H9 (cell line): ENCODE results near the gene CFAP157. TPM values are rescaled to one million over a fixed set of nuclear protein-coding genes. Genes with fewer than 3 reads are reported as not detected.
A peak's percentile ranks its signal among the peaks of the same experiment; 100 is the strongest.

Experiments used
- DNase-seq: peaks from one replicate; pipeline ENCODE4 v3.0.0-alpha.2; 2017
- H2AFZ ChIP-seq: one replicate; pipeline ENCODE4 v1.6.1; 2013; ENCODE audit warnings: mild to moderate bottlenecking, low read length, control low read depth, moderate library complexity
- H2AK5ac ChIP-seq: 2 replicates; pipeline ENCODE4 v1.6.1; 2013; ENCODE audit warnings: low read length, control low read depth, mixed read lengths; ENCODE audit not compliant: insufficient read length
- H2BK120ac ChIP-seq: one replicate; pipeline ENCODE4 v1.6.1; 2013; ENCODE audit warnings: low read depth, mild to moderate bottlenecking, low read length, control low read depth, inconsistent platforms; ENCODE audit not compliant: poor library complexity, severe bottlenecking
- H2BK12ac ChIP-seq: 2 replicates; pipeline ENCODE4 v1.6.1; 2013; ENCODE audit warnings: low read length, control low read depth, mixed read lengths, low read depth; ENCODE audit not compliant: insufficient read length
- H2BK15ac ChIP-seq: 2 replicates; pipeline ENCODE4 v1.6.1; 2013; ENCODE audit warnings: low read depth, low read length, control low read depth
- H2BK20ac ChIP-seq: one replicate; pipeline ENCODE4 v1.6.1; 2013; ENCODE audit warnings: low read depth, mild to moderate bottlenecking, low read length, control low read depth, inconsistent platforms; ENCODE audit not compliant: poor library complexity, severe bottlenecking
- H2BK5ac ChIP-seq: 2 replicates; pipeline ENCODE4 v1.6.1; 2013; ENCODE audit warnings: low read length, control low read depth, mixed read lengths; ENCODE audit not compliant: insufficient read length
- H3K14ac ChIP-seq: 2 replicates; pipeline ENCODE4 v1.6.1; 2013; ENCODE audit warnings: low read length, control low read depth; ENCODE audit not compliant: insufficient read depth
- H3K18ac ChIP-seq: 2 replicates; pipeline ENCODE4 v1.6.1; 2013; ENCODE audit warnings: low read depth, mild to moderate bottlenecking, mixed read lengths, low read length, control low read depth; ENCODE audit not compliant: insufficient read length
- H3K23ac ChIP-seq: 2 replicates; pipeline ENCODE4 v1.6.1; 2013; ENCODE audit warnings: low read length, control low read depth, mixed read lengths, low read depth; ENCODE audit not compliant: insufficient read length
- H3K23me2 ChIP-seq: 2 replicates; pipeline ENCODE4 v1.6.1; 2013; ENCODE audit warnings: low read depth, mild to moderate bottlenecking, mixed read lengths, low read length, control low read depth; ENCODE audit not compliant: insufficient read length, poor library complexity, severe bottlenecking
- H3K27ac ChIP-seq: 2 replicates; pipeline ENCODE4 v1.5.1; 2013; ENCODE audit warnings: low read length, control low read depth, mixed read lengths, low read depth; ENCODE audit not compliant: insufficient read length
- H3K27me3 ChIP-seq: 2 replicates; pipeline ENCODE4 v1.6.1; 2013; ENCODE audit warnings: low read length, control low read depth, inconsistent platforms; ENCODE audit not compliant: insufficient read depth
- H3K4ac ChIP-seq: 2 replicates; pipeline ENCODE4 v1.6.1; 2013; ENCODE audit warnings: low read depth, mild to moderate bottlenecking, control low read depth, inconsistent platforms, low read length, moderate library complexity
- H3K4me1 ChIP-seq: 2 replicates; pipeline ENCODE4 v1.6.1; 2013; ENCODE audit warnings: low read length, control low read depth, inconsistent platforms; ENCODE audit not compliant: insufficient read depth
- H3K4me2 ChIP-seq: 2 replicates; pipeline ENCODE4 v1.6.1; 2013; ENCODE audit warnings: low read length, control low read depth, mixed read lengths; ENCODE audit not compliant: insufficient read length, insufficient read depth
- H3K56ac ChIP-seq: 2 replicates; pipeline ENCODE4 v1.6.1; 2013; ENCODE audit warnings: low read depth, mild to moderate bottlenecking, mixed read lengths, low read length, control low read depth; ENCODE audit not compliant: insufficient read length
- H3K79me1 ChIP-seq: 2 replicates; pipeline ENCODE4 v1.6.1; 2013; ENCODE audit warnings: low read depth, mild to moderate bottlenecking, moderate library complexity, low read length, control low read depth, inconsistent platforms; ENCODE audit not compliant: insufficient read depth, poor library complexity, severe bottlenecking
- H3K79me2 ChIP-seq: 2 replicates; pipeline ENCODE4 v1.6.1; 2013; ENCODE audit warnings: low read length, control low read depth, inconsistent platforms; ENCODE audit not compliant: insufficient read depth
- H3K9ac ChIP-seq: 2 replicates; pipeline ENCODE4 v1.6.1; 2013; ENCODE audit warnings: low read length, control low read depth, mixed read lengths; ENCODE audit not compliant: insufficient read length; ENCODE audit errors: extremely low read depth
- H3K9me3 ChIP-seq: one replicate; pipeline ENCODE4 v1.6.1; 2013; ENCODE audit warnings: low read depth, low read length, inconsistent platforms; ENCODE audit not compliant: control insufficient read depth
- H3T11ph ChIP-seq: one replicate; pipeline ENCODE4 v1.6.1; 2013; ENCODE audit warnings: mild to moderate bottlenecking, low read length, control low read depth, inconsistent platforms
- H4K20me1 ChIP-seq: one replicate; pipeline ENCODE4 v1.6.1; 2013; ENCODE audit not compliant: control insufficient read depth, insufficient read length, insufficient read depth
- H4K5ac ChIP-seq: 2 replicates; pipeline ENCODE4 v1.6.1; 2013; ENCODE audit warnings: low read depth, mild to moderate bottlenecking, mixed read lengths, low read length, control low read depth; ENCODE audit not compliant: insufficient read length
- H4K8ac ChIP-seq: replicated peaks from 2 replicates; pipeline ENCODE4 v1.6.1; 2013; ENCODE audit warnings: low read length, control low read depth, mixed read lengths, low read depth; ENCODE audit not compliant: insufficient read length
- H4K91ac ChIP-seq: 2 replicates; pipeline ENCODE4 v1.6.1; 2013; ENCODE audit warnings: low read depth, mild to moderate bottlenecking, moderate library complexity, mixed read lengths, low read length, control low read depth; ENCODE audit not compliant: insufficient read length
- H3K27ac Mint-ChIP-seq, 3 experiments: 2 replicates in 2 of 3; 3 replicates in 1 of 3; pipeline ENCODE4 v1.8.0; 2020 to 2021; ENCODE audit warnings: mixed read lengths in 3 of 3, mild to moderate bottlenecking in 1 of 3, moderate library complexity in 1 of 3
- H3K27me3 Mint-ChIP-seq: 2 replicates; pipeline ENCODE4 v1.8.0; 2021; ENCODE audit warnings: low read depth, mild to moderate bottlenecking, moderate library complexity, mixed read lengths
- H3K36me3 Mint-ChIP-seq, 3 experiments: 2 replicates in 2 of 3; 3 replicates in 1 of 3; pipeline ENCODE4 v1.8.0; 2020 to 2021; ENCODE audit warnings: low read depth in 3 of 3, mixed read lengths in 3 of 3; ENCODE audit not compliant: insufficient read depth in 1 of 3
- H3K4me1 Mint-ChIP-seq, 2 experiments: 2 replicates each; pipeline ENCODE4 v1.8.0; 2020; ENCODE audit warnings: mixed read lengths in 2 of 2
- H3K4me3 Mint-ChIP-seq, 2 experiments: 2 replicates in 1 of 2; 3 replicates in 1 of 2; pipeline ENCODE4 v1.8.0; 2020 to 2021; ENCODE audit warnings: mild to moderate bottlenecking in 2 of 2, mixed read lengths in 2 of 2, moderate library complexity in 1 of 2
- H3K9me3 Mint-ChIP-seq, 2 experiments: 2 replicates in 1 of 2; 3 replicates in 1 of 2; pipeline ENCODE4 v1.8.0; 2020; ENCODE audit warnings: mild to moderate bottlenecking in 2 of 2, mixed read lengths in 2 of 2, moderate library complexity in 1 of 2
- WGBS: extraction: QIAGEN DNeasy Blood & Tissue Kit; methylation state at CpG from one replicate; pipeline ENCODE4 v1.1.7; 2013; ENCODE audit warnings: missing lambda C conversion rate, low lambda C conversion rate, mixed read lengths; ENCODE audit not compliant: insufficient read length; ENCODE audit errors: extremely low coverage; 5-methylcytosine and 5-hydroxymethylcytosine counted together
- total RNA-seq: library from RNA; stranded (reverse); gene quantifications from 2 replicates; pipeline ENCODE4 v1.2.1, GENCODE V29; 2021
- TF ChIP-seq, protein P1 (sequence below): fragments of 200-600 bp; sonication (generic); conservative IDR thresholded peaks from 3 replicates; pipeline ENCODE4 v1.8.0; 2021; ENCODE audit warnings: antibody characterized with exemption, mild to moderate bottlenecking

Gene CFAP157
- total RNA-seq, 1 experiment from 2014 or later, result 0.22 TPM

- Histone ChIP-seq H3K23ac (no peak overlapping the region), H3K4me2 (no peak overlapping the region), H2BK5ac (no peak overlapping the region), H3K79me2 (no peaks in the 10 kb centered on the region), H4K8ac (no peak overlapping the region), H2BK15ac (no peak overlapping the region), H4K91ac (no peak overlapping the region), H3K9ac (no peak overlapping the region), H2AK5ac (no peak overlapping the region), H3K27ac (no peak overlapping the region), H3T11ph (no peak overlapping the region), H3K56ac (no peak overlapping the region), H2BK20ac (no peak overlapping the region), H3K14ac (no peak overlapping the region), H4K20me1 (no peaks in the 10 kb centered on the region), H2AFZ (no peak overlapping the region), H3K4ac (no peak overlapping the region), H4K5ac (no peak overlapping the region), H3K23me2 (no peaks in the 10 kb centered on the region), H3K18ac (no peak overlapping the region), H3K79me1 (no peaks in the 10 kb centered on the region), H2BK12ac (no peak overlapping the region), H3K27me3 (no peaks in the 10 kb centered on the region), H2BK120ac (no peak overlapping the region), H3K4me1 (peaks cover 7% of the 10 kb centered on the region; the same call in 1 of the 2 replicates), H3K9me3 (no peaks in the 10 kb centered on the region)
- Mint-ChIP-seq H3K27ac (peak overlapping the region in 1 of 3 experiments; percentile 59; a peak in 1 of 7 replicates), H3K4me3 (peak overlapping the region in 1 of 2 experiments; percentile 11; a peak in 1 of 5 replicates), H3K27me3 (peaks cover 19% of the 10 kb centered on the region), H3K36me3 (no peaks in the 10 kb centered on the region), H3K9me3 (no peaks in the 10 kb centered on the region; a peak in 1 of 5 replicates), H3K4me1 (peaks cover 28 to 37% of the 10 kb centered on the region in 2 experiments)
- TF ChIP-seq, protein P1, sequence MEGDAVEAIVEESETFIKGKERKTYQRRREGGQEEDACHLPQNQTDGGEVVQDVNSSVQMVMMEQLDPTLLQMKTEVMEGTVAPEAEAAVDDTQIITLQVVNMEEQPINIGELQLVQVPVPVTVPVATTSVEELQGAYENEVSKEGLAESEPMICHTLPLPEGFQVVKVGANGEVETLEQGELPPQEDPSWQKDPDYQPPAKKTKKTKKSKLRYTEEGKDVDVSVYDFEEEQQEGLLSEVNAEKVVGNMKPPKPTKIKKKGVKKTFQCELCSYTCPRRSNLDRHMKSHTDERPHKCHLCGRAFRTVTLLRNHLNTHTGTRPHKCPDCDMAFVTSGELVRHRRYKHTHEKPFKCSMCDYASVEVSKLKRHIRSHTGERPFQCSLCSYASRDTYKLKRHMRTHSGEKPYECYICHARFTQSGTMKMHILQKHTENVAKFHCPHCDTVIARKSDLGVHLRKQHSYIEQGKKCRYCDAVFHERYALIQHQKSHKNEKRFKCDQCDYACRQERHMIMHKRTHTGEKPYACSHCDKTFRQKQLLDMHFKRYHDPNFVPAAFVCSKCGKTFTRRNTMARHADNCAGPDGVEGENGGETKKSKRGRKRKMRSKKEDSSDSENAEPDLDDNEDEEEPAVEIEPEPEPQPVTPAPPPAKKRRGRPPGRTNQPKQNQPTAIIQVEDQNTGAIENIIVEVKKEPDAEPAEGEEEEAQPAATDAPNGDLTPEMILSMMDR, result no peak
- no peak for DNase-seq
- no CpG with 5 or more reads among the region's 5 CpGs for WGBS
These were observed 54.7 kb downstream of the CFAP157 start for GRCh38 chr9:127761491-127761956.
